Keratinocyte (primary cell): ENCODE measurements around the gene LOXHD1. TPM values are rescaled to one million over a fixed set of nuclear protein-coding genes. Genes with fewer than 3 reads are reported as not detected.

Experiments used
- DNase-seq: peaks from one replicate; pipeline ENCODE4 v3.0.0-alpha.2; 2011; ENCODE audit warnings: low read depth, missing footprints, low spot score
- FAIRE-seq: peaks from 2 replicates; lab custom pipeline; 2011; peaks lifted over from hg19 to GRCh38; lab: Jason Lieb, UNC
- H2AFZ ChIP-seq: 2 replicates; pipeline ENCODE4 v1.6.0; 2012; ENCODE audit warnings: low read length, control low read depth, inconsistent platforms; ENCODE audit not compliant: control insufficient read depth
- H3K27ac ChIP-seq: 2 replicates; pipeline ENCODE4 v1.5.1; 2011; ENCODE audit warnings: low read length; ENCODE audit not compliant: control insufficient read depth, insufficient read depth
- H3K27me3 ChIP-seq: 3 replicates; pipeline ENCODE4 v1.6.0; 2011; ENCODE audit warnings: low read length; ENCODE audit not compliant: control insufficient read depth, insufficient read depth; ENCODE audit errors: extremely low read depth
- H3K36me3 ChIP-seq, 2 experiments: 2 replicates in 1 of 2; 3 replicates in 1 of 2; pipeline ENCODE4 v1.5.1; 2011; ENCODE audit warnings: low read length in 2 of 2, mild to moderate bottlenecking in 1 of 2; ENCODE audit not compliant: control insufficient read depth in 2 of 2, insufficient read depth in 2 of 2; ENCODE audit errors: extremely low read depth in 1 of 2
- H3K4me1 ChIP-seq: 3 replicates; pipeline ENCODE4 v1.5.1; 2011; ENCODE audit warnings: low read length; ENCODE audit not compliant: control insufficient read depth, insufficient read depth; ENCODE audit errors: extremely low read depth
- H3K4me2 ChIP-seq: 3 replicates; pipeline ENCODE4 v1.6.0; 2011; ENCODE audit warnings: low read depth, low read length; ENCODE audit not compliant: control insufficient read depth, insufficient read depth; ENCODE audit errors: extremely low read depth
- H3K4me3 ChIP-seq, 3 experiments: fragments of 200-600 bp in 1 of 3; sonication (generic) in 1 of 3; 2 replicates in 2 of 3; 3 replicates in 1 of 3; pipeline ENCODE4 v1.5.1; 2011 to 2016; ENCODE audit warnings: low read length in 3 of 3, mild to moderate bottlenecking in 3 of 3, control low read depth in 2 of 3, inconsistent platforms in 1 of 3, low read depth in 1 of 3, mixed read lengths in 1 of 3, mixed run types in 1 of 3, moderate library complexity in 1 of 3; ENCODE audit not compliant: control insufficient read depth in 2 of 3, insufficient read depth in 2 of 3; ENCODE audit errors: extremely low read depth in 1 of 3
- H3K79me2 ChIP-seq: 2 replicates; pipeline ENCODE4 v1.6.0; 2012; ENCODE audit warnings: low read length; ENCODE audit not compliant: control insufficient read depth, insufficient read depth
- H3K9ac ChIP-seq: 3 replicates; pipeline ENCODE4 v1.6.0; 2011; ENCODE audit warnings: low read length; ENCODE audit not compliant: control insufficient read depth, insufficient read depth; ENCODE audit errors: extremely low read depth
- H3K9me1 ChIP-seq: 3 replicates; pipeline ENCODE4 v1.6.0; 2011; ENCODE audit warnings: low read length; ENCODE audit not compliant: control insufficient read depth, insufficient read depth; ENCODE audit errors: extremely low read depth
- H3K9me3 ChIP-seq: 2 replicates; pipeline ENCODE4 v1.5.1; 2012; ENCODE audit warnings: low read depth, low read length; ENCODE audit not compliant: control insufficient read depth
- H4K20me1 ChIP-seq: 3 replicates; pipeline ENCODE4 v1.6.0; 2011; ENCODE audit warnings: low read length; ENCODE audit not compliant: control insufficient read depth, insufficient read depth; ENCODE audit errors: extremely low read depth
- EZH2 ChIP-seq: IDR thresholded peaks from one replicate; pipeline ENCODE4 v1.6.1; 2012; ENCODE audit warnings: inconsistent platforms, mild to moderate bottlenecking, low read length, moderate library complexity
- dilution Hi-C: fragments of 300-500 bp; cut with MboI; formaldehyde crosslinking; loops from one replicate; pipeline ENCODE4 v1.7.0; 2020; ENCODE audit warnings: low sequenced_read_pairs; ENCODE audit not compliant: extremely low pct_ligation_motif_present
- polyA plus RNA-seq, 5 experiments: library from polyadenylated mRNA; depleted of rRNA in 3 of 5; stranded (reverse) in 3 of 5; stranded (forward) in 1 of 5; unstranded in 1 of 5; fragments of >200 nt; gene quantifications; 1 replicate in 1 of 5; 2 replicates in 3 of 5; 3 replicates in 1 of 5; pipeline versions ENCODE4 v1.2.1 to v1.2.3, GENCODE V29; 2011 to 2012; ENCODE audit warnings: missing spikeins in 2 of 5, low read depth in 1 of 5, low replicate concordance in 1 of 5
- TF ChIP-seq, protein P1 (sequence below), 3 experiments: IDR thresholded peaks in 1 of 3; conservative IDR thresholded peaks in 1 of 3; optimal IDR thresholded peaks in 1 of 3; 2 replicates in 2 of 3; 3 replicates in 1 of 3; pipeline versions ENCODE3 to v1.5.1; 2011; ENCODE audit warnings: low read length in 3 of 3, mild to moderate bottlenecking in 3 of 3, moderate library complexity in 2 of 3, control low read depth in 1 of 3, inconsistent platforms in 1 of 3; ENCODE audit not compliant: insufficient read depth in 2 of 3; ENCODE audit errors: extremely low read depth in 1 of 3

Gene LOXHD1
- polyA plus RNA-seq, 1 donor (not counting 4 experiments of a cell fraction or from before 2014, with no cell fraction given): not detected

DNA sequence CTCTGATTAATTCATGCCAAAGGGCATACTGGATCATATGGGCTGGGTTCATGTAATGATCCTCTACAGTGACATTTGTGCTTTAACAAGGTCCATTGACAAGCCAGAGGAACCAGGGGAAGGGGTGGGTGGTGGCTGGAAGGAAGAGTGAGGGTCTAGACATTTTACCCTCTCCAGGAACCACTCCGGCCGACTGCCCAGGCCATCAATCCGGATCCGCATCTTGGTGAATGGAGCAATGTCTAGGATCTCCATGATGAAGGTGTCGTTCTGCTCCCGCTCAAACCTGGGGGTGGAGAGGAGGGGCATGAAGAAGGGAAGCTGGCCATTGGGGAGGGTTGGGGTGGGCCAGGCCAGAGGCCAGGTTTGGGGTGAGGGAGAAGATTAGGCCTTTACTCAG is 147.5 kb downstream of the LOXHD1 start:
- H3K27me3 ChIP-seq: no peaks in the 10 kb centered on the region
- H3K4me2 ChIP-seq: no peak overlapping the region
- FAIRE-seq (no peak), DNase-seq (no peak)
- no peak overlapping the region for H3K27ac ChIP-seq
- H3K36me3 ChIP-seq: no peaks in the 10 kb centered on the region
- H3K79me2 ChIP-seq: no peaks in the 10 kb centered on the region
- no peaks in the 10 kb centered on the region for H3K9me1 ChIP-seq
- TF ChIP-seq, protein P1, sequence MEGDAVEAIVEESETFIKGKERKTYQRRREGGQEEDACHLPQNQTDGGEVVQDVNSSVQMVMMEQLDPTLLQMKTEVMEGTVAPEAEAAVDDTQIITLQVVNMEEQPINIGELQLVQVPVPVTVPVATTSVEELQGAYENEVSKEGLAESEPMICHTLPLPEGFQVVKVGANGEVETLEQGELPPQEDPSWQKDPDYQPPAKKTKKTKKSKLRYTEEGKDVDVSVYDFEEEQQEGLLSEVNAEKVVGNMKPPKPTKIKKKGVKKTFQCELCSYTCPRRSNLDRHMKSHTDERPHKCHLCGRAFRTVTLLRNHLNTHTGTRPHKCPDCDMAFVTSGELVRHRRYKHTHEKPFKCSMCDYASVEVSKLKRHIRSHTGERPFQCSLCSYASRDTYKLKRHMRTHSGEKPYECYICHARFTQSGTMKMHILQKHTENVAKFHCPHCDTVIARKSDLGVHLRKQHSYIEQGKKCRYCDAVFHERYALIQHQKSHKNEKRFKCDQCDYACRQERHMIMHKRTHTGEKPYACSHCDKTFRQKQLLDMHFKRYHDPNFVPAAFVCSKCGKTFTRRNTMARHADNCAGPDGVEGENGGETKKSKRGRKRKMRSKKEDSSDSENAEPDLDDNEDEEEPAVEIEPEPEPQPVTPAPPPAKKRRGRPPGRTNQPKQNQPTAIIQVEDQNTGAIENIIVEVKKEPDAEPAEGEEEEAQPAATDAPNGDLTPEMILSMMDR (optimal IDR thresholded peaks at IDR 0.05 in 1 of 3, IDR thresholded peaks at IDR 0.05 in 1 of 3, conservative IDR thresholded peaks at IDR 0.05 in 1 of 3; ENCODE audit: extremely low read depth in 1 of 3, insufficient read depth in 2 of 3, low read length in 3 of 3): no peak
- TF ChIP-seq EZH2: no peak
- H3K9ac ChIP-seq: no peak overlapping the region
- dilution Hi-C loops: no loop called here
- no peaks in the 10 kb centered on the region for H4K20me1 ChIP-seq
- no peak overlapping the region for H2AFZ ChIP-seq
- no peaks in the 10 kb centered on the region for H3K4me1 ChIP-seq
- H3K9me3 ChIP-seq: no peaks in the 10 kb centered on the region
- no peak overlapping the region for H3K4me3 ChIP-seq

DNA sequence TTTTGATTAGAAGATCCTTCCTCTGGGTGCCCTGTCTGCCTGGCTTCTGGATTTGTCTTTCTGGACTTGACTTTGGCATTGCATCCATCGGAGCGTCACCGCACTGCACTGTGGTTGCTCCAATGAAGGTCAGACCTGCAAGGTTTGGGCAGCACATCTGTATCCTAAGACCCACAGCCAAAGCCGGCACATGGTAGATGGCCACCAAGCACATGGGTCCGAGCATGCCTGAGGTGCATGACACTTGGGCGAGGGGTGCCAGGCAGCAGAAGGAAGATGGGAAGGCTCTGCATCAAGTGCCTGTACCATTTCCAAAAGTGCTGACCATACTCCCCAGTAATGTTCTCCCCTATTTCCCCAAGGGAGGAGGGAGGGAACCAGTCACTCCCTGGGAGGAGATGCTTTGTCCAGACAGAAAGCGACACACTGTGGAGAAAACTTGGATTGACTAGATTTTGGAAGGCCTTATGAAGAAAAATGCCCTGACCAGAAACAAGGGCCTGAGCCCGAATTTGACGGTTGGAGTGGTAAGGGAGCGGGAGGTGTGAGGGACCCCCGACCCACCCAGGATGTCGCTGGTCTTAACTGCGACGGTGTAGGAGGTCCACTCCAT is 149.9 kb downstream of the LOXHD1 start:
- no peak overlapping the region for H3K27ac ChIP-seq
- H3K36me3 ChIP-seq: no peaks in the 10 kb centered on the region
- no peaks in the 10 kb centered on the region for H3K27me3 ChIP-seq
- H3K4me1 ChIP-seq: no peaks in the 10 kb centered on the region
- TF ChIP-seq, protein P1 (optimal IDR thresholded peaks at IDR 0.05 in 1 of 3, IDR thresholded peaks at IDR 0.05 in 1 of 3, conservative IDR thresholded peaks at IDR 0.05 in 1 of 3; ENCODE audit: extremely low read depth in 1 of 3, insufficient read depth in 2 of 3, low read length in 3 of 3): no peak
- H3K9me1 ChIP-seq: no peaks in the 10 kb centered on the region
- H3K79me2 ChIP-seq: no peaks in the 10 kb centered on the region
- FAIRE-seq (no peak), DNase-seq (no peak)
- H3K9ac ChIP-seq: no peak overlapping the region
- H3K4me2 ChIP-seq: no peak overlapping the region
- no peaks in the 10 kb centered on the region for H4K20me1 ChIP-seq
- dilution Hi-C loops: no loop called here
- no peak overlapping the region for H3K4me3 ChIP-seq
- no peak overlapping the region for H2AFZ ChIP-seq
- H3K9me3 ChIP-seq: no peaks in the 10 kb centered on the region
